Measurements from ENCODE around the gene RPS6KA2. TPM values are rescaled to one million over a fixed set of nuclear protein-coding genes. Genes with fewer than 3 reads are reported as not detected.

The RPS6KA2 gene
- total RNA-seq, 1 experiment from 2014 or later = 4.1 TPM

DNA sequence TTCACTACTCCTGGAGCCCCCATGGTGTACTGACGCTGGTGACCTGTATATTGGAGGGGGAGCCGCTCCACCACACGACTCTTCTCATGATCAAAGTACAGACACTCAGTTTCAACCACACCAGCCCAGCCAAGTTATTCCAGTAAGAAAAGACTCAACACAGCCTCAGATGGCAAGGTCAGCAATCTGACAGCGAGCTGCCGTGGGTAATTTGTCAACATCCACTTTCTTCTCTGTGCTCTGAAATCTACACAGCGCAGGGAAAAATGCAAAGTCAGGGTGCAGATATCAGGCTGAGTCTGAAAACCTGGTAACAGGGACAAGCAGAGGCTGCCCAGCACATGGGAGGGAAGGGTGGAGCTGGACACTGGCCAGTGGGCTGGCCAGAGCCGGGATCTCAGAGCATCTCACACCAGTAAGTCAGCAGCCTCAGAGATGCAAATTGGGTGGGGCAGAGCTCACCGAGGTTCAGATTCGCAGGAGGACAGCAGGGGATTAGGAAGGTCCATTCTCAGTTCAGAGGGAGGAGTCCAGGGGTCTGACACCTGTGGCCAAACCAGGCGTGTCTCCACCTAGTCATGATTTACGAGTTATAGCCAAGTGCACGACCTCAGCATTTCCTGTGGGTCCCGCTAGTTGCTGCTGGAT lies 44.5 kb upstream of the RPS6KA2 start:
- intact Hi-C loops (cut with micrococcal nuclease; ENCODE audit: unreplicated experiment) (no loop called here), in situ Hi-C loops (cut with HindIII; ENCODE audit: low pct_unique_long_range_greater_than_20kb, low sequenced_read_pairs) (no loop called here)
- DNase-seq (ENCODE audit: low read depth, low spot score) (no peak), ATAC-seq (peak; percentile 33; the same call in 1 of the 2 replicates)
- H3K27me3 ChIP-seq (ENCODE audit: control insufficient read depth, insufficient read depth, low read length) = 0 out of 2 replicates have a peak, but pooled peaks cover 6% of the 10 kb centered on the region
- 0 out of 2 replicates have a peak, but pooled peaks cover 3% of the 10 kb centered on the region for H3K4me1 ChIP-seq (ENCODE audit: control insufficient read depth, insufficient read depth, low read length)
- no peaks in the 10 kb centered on the region for H3K9me3 ChIP-seq (ENCODE audit: control insufficient read depth, insufficient read depth, low read depth, low read length)
- BruUV-seq (replicated peaks) = no TSS peak
- ChIA-PET CTCF (no interaction called here), POLR2A (no interaction called here)
- H3K4me3 ChIP-seq (ENCODE audit: low read depth in 2 of 2, low read length in 2 of 2) = no peak overlapping the region
- TF ChIP-seq CTCF (IDR thresholded peaks at IDR 0.05) (no peak), TCF7L2 (IDR thresholded peaks at IDR 0.05; ENCODE audit: low read depth, low read length) (no peak), POLR2AphosphoS5 (IDR thresholded peaks at IDR 0.05; ENCODE audit: low read depth, low read length) (no peak), REST (IDR thresholded peaks at IDR 0.05; ENCODE audit: insufficient read depth in 1 of 2, low read depth in 2 of 2, low read length in 1 of 2) (no peak), SIN3A (IDR thresholded peaks at IDR 0.05; ENCODE audit: borderline replicate concordance, insufficient read depth, low read depth, low read length) (no peak)
- no peak overlapping the region for H3K27ac ChIP-seq (ENCODE audit: low read length)
- no peaks in the 10 kb centered on the region for H3K36me3 ChIP-seq (ENCODE audit: control insufficient read depth, insufficient read depth, low read length)

GRCh38 chr6:166670894-166671293 lies 43.8 kb upstream of the RPS6KA2 start:
- BruUV-seq (replicated peaks) = no TSS peak
- H3K27me3 ChIP-seq (ENCODE audit: control insufficient read depth, insufficient read depth, low read length) = peaks cover 8% of the 10 kb centered on the region; the same call in 1 of the 2 replicates
- H3K9me3 ChIP-seq (ENCODE audit: control insufficient read depth, insufficient read depth, low read depth, low read length) = no peaks in the 10 kb centered on the region
- 0 out of 2 replicates have a peak, but pooled peaks cover 3% of the 10 kb centered on the region for H3K4me1 ChIP-seq (ENCODE audit: control insufficient read depth, insufficient read depth, low read length)
- in situ Hi-C loops (cut with HindIII; ENCODE audit: low pct_unique_long_range_greater_than_20kb, low sequenced_read_pairs) = no loop called here
- H3K4me3 ChIP-seq (ENCODE audit: low read depth in 2 of 2, low read length in 2 of 2) = no peak overlapping the region
- ATAC-seq (no peak), DNase-seq (ENCODE audit: low read depth, low spot score) (no peak)
- POLR2A ChIA-PET = no interaction called here
- H3K36me3 ChIP-seq (ENCODE audit: control insufficient read depth, insufficient read depth, low read length) = no peaks in the 10 kb centered on the region
- CTCF ChIA-PET = no interaction called here
- intact Hi-C loops (cut with micrococcal nuclease; ENCODE audit: unreplicated experiment) = no loop called here
- TF ChIP-seq POLR2AphosphoS5 (IDR thresholded peaks at IDR 0.05; ENCODE audit: low read depth, low read length) (no peak), REST (IDR thresholded peaks at IDR 0.05; ENCODE audit: insufficient read depth in 1 of 2, low read depth in 2 of 2, low read length in 1 of 2) (no peak), CTCF (IDR thresholded peaks at IDR 0.05) (no peak), TCF7L2 (IDR thresholded peaks at IDR 0.05; ENCODE audit: low read depth, low read length) (no peak), SIN3A (IDR thresholded peaks at IDR 0.05; ENCODE audit: borderline replicate concordance, insufficient read depth, low read depth, low read length) (no peak)
- H3K27ac ChIP-seq (ENCODE audit: low read length) = no peak overlapping the region

All from Panc1 (cell line).